Neuronal stem cell (in vitro differentiated cells): Measurements from ENCODE around the gene MYCL.
A peak's percentile ranks its signal among the peaks of the same experiment; 100 is the strongest.
"Not testable (repeated sequence)": the region's sequence is repeated elsewhere in the genome, so short reads cannot be mapped to it uniquely, and the experiment has no call there.

ENCODE experiments used
- DNase-seq: peaks from one replicate; pipeline ENCODE4 v3.0.0-alpha.2; 2013; ENCODE audit warnings: low spot score
- H2AFZ ChIP-seq: one replicate; pipeline ENCODE4 v1.6.1; 2013; ENCODE audit warnings: mild to moderate bottlenecking, low read length, inconsistent platforms
- H2AK5ac ChIP-seq: 2 replicates; pipeline ENCODE4 v1.6.1; 2013; ENCODE audit warnings: low read depth, mild to moderate bottlenecking, inconsistent platforms, low read length, moderate library complexity, mixed read lengths
- H2BK120ac ChIP-seq: 2 replicates; pipeline ENCODE4 v1.6.1; 2013; ENCODE audit warnings: low read depth, mild to moderate bottlenecking, inconsistent platforms, low read length, moderate library complexity, mixed read lengths
- H2BK12ac ChIP-seq: one replicate; pipeline ENCODE4 v1.6.1; 2013; ENCODE audit warnings: low read length, inconsistent platforms
- H2BK15ac ChIP-seq: 2 replicates; pipeline ENCODE4 v1.6.1; 2013; ENCODE audit warnings: mild to moderate bottlenecking, low read length, inconsistent platforms, mixed read lengths
- H2BK5ac ChIP-seq: one replicate; pipeline ENCODE4 v1.6.1; 2013; ENCODE audit warnings: inconsistent platforms, mild to moderate bottlenecking, low read length, moderate library complexity
- H3K14ac ChIP-seq: one replicate; pipeline ENCODE4 v1.6.1; 2013; ENCODE audit warnings: low read length, inconsistent platforms
- H3K18ac ChIP-seq: 2 replicates; pipeline ENCODE4 v1.6.1; 2013; ENCODE audit warnings: low read length, inconsistent platforms
- H3K23ac ChIP-seq: 2 replicates; pipeline ENCODE4 v1.6.1; 2013; ENCODE audit warnings: low read depth, mild to moderate bottlenecking, mixed read lengths, low read length, inconsistent platforms; ENCODE audit not compliant: poor library complexity
- H3K27ac ChIP-seq: replicated peaks from 3 replicates; pipeline ENCODE4 v1.5.1; 2013; ENCODE audit warnings: low read length, inconsistent platforms
- H3K27me3 ChIP-seq, 3 experiments: 2 replicates each; pipeline ENCODE4 v1.6.1; 2013; ENCODE audit warnings: low read length in 3 of 3, mild to moderate bottlenecking in 2 of 3, inconsistent platforms in 1 of 3, low read depth in 1 of 3, mixed read lengths in 1 of 3, moderate library complexity in 1 of 3; ENCODE audit not compliant: control insufficient read depth in 3 of 3, insufficient read depth in 3 of 3
- H3K36me3 ChIP-seq, 2 donors: replicated peaks in 1 of 2; 2 replicates each; pipeline ENCODE4 v1.6.1; 2013; ENCODE audit warnings: low read length in 2 of 2; ENCODE audit not compliant: control insufficient read depth in 2 of 2, insufficient read depth in 2 of 2
- H3K4ac ChIP-seq: 2 replicates; pipeline ENCODE4 v1.6.1; 2013; ENCODE audit warnings: inconsistent platforms, mild to moderate bottlenecking, low read length, moderate library complexity
- H3K4me1 ChIP-seq, 2 donors: 1 replicate in 1 of 2; 2 replicates in 1 of 2; pipeline ENCODE4 v1.6.1; 2013; ENCODE audit warnings: low read length in 2 of 2, low read depth in 1 of 2; ENCODE audit not compliant: control insufficient read depth in 2 of 2, insufficient read depth in 1 of 2
- H3K4me2 ChIP-seq: one replicate; pipeline ENCODE4 v1.6.1; 2013; ENCODE audit warnings: mild to moderate bottlenecking, low read length, inconsistent platforms; ENCODE audit not compliant: insufficient read depth, poor library complexity, severe bottlenecking
- H3K4me3 ChIP-seq, 2 donors: 2 replicates each; pipeline ENCODE4 v1.5.1; 2013; ENCODE audit warnings: low read length in 2 of 2, mild to moderate bottlenecking in 2 of 2, inconsistent platforms in 1 of 2, moderate library complexity in 1 of 2
- H3K79me1 ChIP-seq: one replicate; pipeline ENCODE4 v1.6.1; 2013; ENCODE audit warnings: low read depth, mild to moderate bottlenecking, inconsistent platforms, low read length, moderate library complexity
- H3K9ac ChIP-seq: one replicate; pipeline ENCODE4 v1.6.1; 2013; ENCODE audit warnings: mild to moderate bottlenecking, low read depth, low read length, inconsistent platforms; ENCODE audit not compliant: poor library complexity
- H3K9me3 ChIP-seq, 2 donors: replicated peaks in 1 of 2; 2 replicates each; pipeline versions ENCODE3 to v1.6.1; 2013; ENCODE audit warnings: low read length in 2 of 2, mild to moderate bottlenecking in 2 of 2, inconsistent platforms in 1 of 2, low read depth in 1 of 2, mixed read lengths in 1 of 2, moderate library complexity in 1 of 2; ENCODE audit not compliant: control insufficient read depth in 2 of 2, insufficient read depth in 1 of 2
- H4K8ac ChIP-seq: one replicate; pipeline ENCODE4 v1.6.1; 2013; ENCODE audit warnings: low read depth, mild to moderate bottlenecking, inconsistent platforms, low read length, moderate library complexity
- H4K91ac ChIP-seq: one replicate; pipeline ENCODE4 v1.6.1; 2013; ENCODE audit warnings: low read length, low read depth, mild to moderate bottlenecking, inconsistent platforms; ENCODE audit not compliant: poor library complexity
- WGBS, 2 donors: extraction: QIAGEN DNeasy Blood & Tissue Kit; methylation state at CpG; one replicate each; pipeline ENCODE4 v1.1.7; 2013; ENCODE audit warnings: missing lambda C conversion rate in 2 of 2, mixed read lengths in 1 of 2; ENCODE audit not compliant: insufficient read length in 2 of 2, insufficient replicate concordance in 1 of 2; ENCODE audit errors: extremely low coverage in 2 of 2; 5-methylcytosine and 5-hydroxymethylcytosine counted together

MYCL gene

GRCh38 chr1:39871043-39871442 lies 30.7 kb downstream of the MYCL start:
- not testable (repeated sequence) for H2AK5ac ChIP-seq, H3K79me1 ChIP-seq, DNase-seq, H3K9ac ChIP-seq, H2BK15ac ChIP-seq, H2BK12ac ChIP-seq, H3K27ac ChIP-seq, H4K91ac ChIP-seq, H3K4me2 ChIP-seq, H4K8ac ChIP-seq, H3K27me3 ChIP-seq, H3K23ac ChIP-seq, H2BK5ac ChIP-seq, H3K4me1 ChIP-seq, H3K14ac ChIP-seq, H2AFZ ChIP-seq, H2BK120ac ChIP-seq, H3K18ac ChIP-seq, H3K4ac ChIP-seq
- Histone ChIP-seq H3K36me3 (peaks cover 2 to 65% of the 10 kb centered on the region in 2 donors), H3K4me3 (peak overlapping the region in 1 of 2 donors; percentile 4), H3K9me3 (peaks cover 2 to 29% of the 10 kb centered on the region in 2 donors)
- no CpG with 5 or more reads among the region's 12 CpGs for WGBS, 2 donors

GRCh38 chr1:39869538-39870112 lies 32.1 kb downstream of the MYCL start:
- not testable (repeated sequence) for H2BK120ac ChIP-seq, H3K4me2 ChIP-seq, H3K14ac ChIP-seq, H2AFZ ChIP-seq, H3K9ac ChIP-seq, H2AK5ac ChIP-seq, H2BK15ac ChIP-seq, H2BK12ac ChIP-seq, H4K91ac ChIP-seq, H3K4ac ChIP-seq, DNase-seq, H2BK5ac ChIP-seq, H3K4me1 ChIP-seq, H3K79me1 ChIP-seq, H3K27ac ChIP-seq, H3K4me3 ChIP-seq, H3K27me3 ChIP-seq, H3K18ac ChIP-seq, H4K8ac ChIP-seq, H3K23ac ChIP-seq
- H3K9me3 ChIP-seq, result peaks cover 2 to 29% of the 10 kb centered on the region in 2 donors
- WGBS, 2 donors, result no CpG with 5 or more reads among the region's 37 CpGs
- H3K36me3 ChIP-seq, result peaks cover 2 to 67% of the 10 kb centered on the region in 2 donors

- H2BK12ac ChIP-seq, result no peak overlapping the region
- H3K9me3 ChIP-seq, result peaks cover 2 to 19% of the 10 kb centered on the region in 2 donors
- no peak overlapping the region for H3K4me3 ChIP-seq
- no peak overlapping the region for H3K14ac ChIP-seq
- H3K4me1 ChIP-seq, result no peaks in the 10 kb centered on the region
- peaks cover 5% of the 10 kb centered on the region for H3K79me1 ChIP-seq
- no peak for DNase-seq
- no peak overlapping the region for H3K27ac ChIP-seq
- H3K9ac ChIP-seq, result no peak overlapping the region
- H3K4ac ChIP-seq, result no peak overlapping the region
- H4K91ac ChIP-seq, result no peak overlapping the region
- WGBS, 2 donors, result no CpG with 5 or more reads among the region's 2 CpGs
- H3K23ac ChIP-seq, result no peak overlapping the region
- no peak overlapping the region for H2BK15ac ChIP-seq
- H3K4me2 ChIP-seq, result no peak overlapping the region
- no peak overlapping the region for H2BK5ac ChIP-seq
- no peaks in the 10 kb centered on the region for H3K27me3 ChIP-seq
- H2AFZ ChIP-seq, result no peak overlapping the region
- H2AK5ac ChIP-seq, result no peak overlapping the region
- H3K36me3 ChIP-seq, result peaks cover 4 to 70% of the 10 kb centered on the region in 2 donors
- no peak overlapping the region for H4K8ac ChIP-seq
- H2BK120ac ChIP-seq, result no peak overlapping the region
- H3K18ac ChIP-seq, result no peak overlapping the region
Observed at GRCh38 chr1:39866767-39867166, 35.0 kb downstream of the MYCL start.

- Histone ChIP-seq H3K4ac (no peak overlapping the region), H3K18ac (no peak overlapping the region), H2BK15ac (no peak overlapping the region), H3K4me2 (no peak overlapping the region), H3K14ac (no peak overlapping the region), H2BK120ac (no peak overlapping the region), H3K27ac (no peak overlapping the region), H3K4me1 (no peaks in the 10 kb centered on the region), H3K27me3 (no peaks in the 10 kb centered on the region), H2AFZ (no peak overlapping the region), H2BK5ac (no peak overlapping the region), H3K36me3 (peaks cover 2 to 69% of the 10 kb centered on the region in 2 donors), H2BK12ac (no peak overlapping the region), H4K91ac (no peak overlapping the region), H3K4me3 (no peak overlapping the region), H3K9ac (no peak overlapping the region), H2AK5ac (no peak overlapping the region), H3K79me1 (peaks cover 7% of the 10 kb centered on the region), H3K23ac (no peak overlapping the region), H4K8ac (no peak overlapping the region), H3K9me3 (peaks cover 0 to 15% of the 10 kb centered on the region in 2 donors)
- no CpG with 5 or more reads among the region's 1 CpG for WGBS, 2 donors
- DNase-seq, result no peak
Observed at GRCh38 chr1:39865762-39866161, 36.0 kb downstream of the MYCL start.
